ENCODE results near the gene P4HA2. TPM values are rescaled to one million over a fixed set of nuclear protein-coding genes. Genes with fewer than 3 reads are reported as not detected.
A peak's percentile ranks its signal among the peaks of the same experiment; 100 is the strongest.

P4HA2 gene
- total and polyA plus RNA-seq, 9 of the 15 experiments (the other 6 are each of a cell fraction or from before 2014, with no cell fraction given): 9.6 to 50.0 (median 12.7) TPM

DNA sequence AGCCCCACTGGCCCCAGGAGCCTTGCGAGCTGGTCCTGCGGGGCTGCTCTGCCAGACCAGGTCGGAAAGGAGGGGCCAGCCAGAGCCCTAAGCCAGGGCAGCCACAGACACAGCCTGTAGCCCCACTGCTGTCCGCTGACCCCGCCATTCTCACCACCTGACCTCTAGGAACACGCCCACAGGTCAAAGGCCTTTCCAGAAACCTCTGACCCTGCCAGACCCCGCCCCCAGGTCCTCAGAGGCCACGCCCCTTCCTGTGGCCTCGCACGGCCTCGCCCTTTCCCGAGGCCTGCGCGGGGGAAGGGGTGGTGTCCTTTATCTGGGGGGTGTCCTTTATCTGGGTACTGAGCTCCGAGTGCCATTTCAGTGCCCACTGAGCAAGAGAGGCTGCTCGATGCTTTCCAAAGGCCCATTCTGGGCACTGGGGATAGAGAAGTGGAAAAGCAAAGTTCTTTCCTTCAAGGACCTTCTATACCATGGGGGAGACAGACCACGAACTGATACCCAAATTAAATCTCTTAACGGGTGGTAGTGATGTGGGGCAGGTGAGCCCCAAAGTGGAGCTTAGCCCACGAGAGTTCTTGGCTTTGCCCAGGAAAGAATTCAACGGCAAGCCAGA, 46.5 kb downstream of the P4HA2 start (continued):
- TF ChIP-seq FOXM1 (IDR thresholded peaks at IDR 0.05; ENCODE audit: low read depth) (no peak), FOXM1 (CRISPR knock-in tag; IDR thresholded peaks at IDR 0.05; ENCODE audit: low read depth) (no peak), ZNF239 (CRISPR knock-in tag; IDR thresholded peaks at IDR 0.05) (no peak), ZC3H4 (CRISPR knock-in tag; IDR thresholded peaks at IDR 0.05; ENCODE audit: borderline replicate concordance) (no peak), RBFOX2 (IDR thresholded peaks at IDR 0.05; ENCODE audit: low read depth, low read length) (peak; percentile 82), NRF1 (conservative IDR thresholded peaks at IDR 0.05 in 1 of 2, IDR thresholded peaks at IDR 0.05 in 1 of 2) (peak; percentile 85 to 89), CBFA2T3 (IDR thresholded peaks at IDR 0.05) (0 out of 2 replicates have a peak, but pooled peaks have one; percentile 5), CBFB (CRISPR knock-in tag; IDR thresholded peaks at IDR 0.05) (peak; percentile 27; the same call in 1 of the 2 replicates), GABPB2 (CRISPR knock-in tag; conservative IDR thresholded peaks at IDR 0.05) (no peak), NCOA1 (IDR thresholded peaks at IDR 0.05; ENCODE audit: low read depth) (no peak), ZEB2 (IDR thresholded peaks at IDR 0.05) (no peak), MTA2 (IDR thresholded peaks at IDR 0.05; ENCODE audit: low read depth) (peak; percentile 79), ESRRA (IDR thresholded peaks at IDR 0.05; ENCODE audit: borderline replicate concordance, low read depth) (peak; percentile 88), RHOXF2B (CRISPR knock-in tag; conservative IDR thresholded peaks at IDR 0.05) (no peak)
- TF ChIP-seq, protein P1, sequence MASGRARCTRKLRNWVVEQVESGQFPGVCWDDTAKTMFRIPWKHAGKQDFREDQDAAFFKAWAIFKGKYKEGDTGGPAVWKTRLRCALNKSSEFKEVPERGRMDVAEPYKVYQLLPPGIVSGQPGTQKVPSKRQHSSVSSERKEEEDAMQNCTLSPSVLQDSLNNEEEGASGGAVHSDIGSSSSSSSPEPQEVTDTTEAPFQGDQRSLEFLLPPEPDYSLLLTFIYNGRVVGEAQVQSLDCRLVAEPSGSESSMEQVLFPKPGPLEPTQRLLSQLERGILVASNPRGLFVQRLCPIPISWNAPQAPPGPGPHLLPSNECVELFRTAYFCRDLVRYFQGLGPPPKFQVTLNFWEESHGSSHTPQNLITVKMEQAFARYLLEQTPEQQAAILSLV (tag; IDR thresholded peaks at IDR 0.05): no peak
- TF ChIP-seq, protein P2, sequence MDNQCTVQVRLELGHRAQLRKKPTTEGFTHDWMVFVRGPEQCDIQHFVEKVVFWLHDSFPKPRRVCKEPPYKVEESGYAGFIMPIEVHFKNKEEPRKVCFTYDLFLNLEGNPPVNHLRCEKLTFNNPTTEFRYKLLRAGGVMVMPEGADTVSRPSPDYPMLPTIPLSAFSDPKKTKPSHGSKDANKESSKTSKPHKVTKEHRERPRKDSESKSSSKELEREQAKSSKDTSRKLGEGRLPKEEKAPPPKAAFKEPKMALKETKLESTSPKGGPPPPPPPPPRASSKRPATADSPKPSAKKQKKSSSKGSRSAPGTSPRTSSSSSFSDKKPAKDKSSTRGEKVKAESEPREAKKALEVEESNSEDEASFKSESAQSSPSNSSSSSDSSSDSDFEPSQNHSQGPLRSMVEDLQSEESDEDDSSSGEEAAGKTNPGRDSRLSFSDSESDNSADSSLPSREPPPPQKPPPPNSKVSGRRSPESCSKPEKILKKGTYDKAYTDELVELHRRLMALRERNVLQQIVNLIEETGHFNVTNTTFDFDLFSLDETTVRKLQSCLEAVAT (IDR thresholded peaks at IDR 0.05): no peak
- TF ChIP-seq, protein P3, sequence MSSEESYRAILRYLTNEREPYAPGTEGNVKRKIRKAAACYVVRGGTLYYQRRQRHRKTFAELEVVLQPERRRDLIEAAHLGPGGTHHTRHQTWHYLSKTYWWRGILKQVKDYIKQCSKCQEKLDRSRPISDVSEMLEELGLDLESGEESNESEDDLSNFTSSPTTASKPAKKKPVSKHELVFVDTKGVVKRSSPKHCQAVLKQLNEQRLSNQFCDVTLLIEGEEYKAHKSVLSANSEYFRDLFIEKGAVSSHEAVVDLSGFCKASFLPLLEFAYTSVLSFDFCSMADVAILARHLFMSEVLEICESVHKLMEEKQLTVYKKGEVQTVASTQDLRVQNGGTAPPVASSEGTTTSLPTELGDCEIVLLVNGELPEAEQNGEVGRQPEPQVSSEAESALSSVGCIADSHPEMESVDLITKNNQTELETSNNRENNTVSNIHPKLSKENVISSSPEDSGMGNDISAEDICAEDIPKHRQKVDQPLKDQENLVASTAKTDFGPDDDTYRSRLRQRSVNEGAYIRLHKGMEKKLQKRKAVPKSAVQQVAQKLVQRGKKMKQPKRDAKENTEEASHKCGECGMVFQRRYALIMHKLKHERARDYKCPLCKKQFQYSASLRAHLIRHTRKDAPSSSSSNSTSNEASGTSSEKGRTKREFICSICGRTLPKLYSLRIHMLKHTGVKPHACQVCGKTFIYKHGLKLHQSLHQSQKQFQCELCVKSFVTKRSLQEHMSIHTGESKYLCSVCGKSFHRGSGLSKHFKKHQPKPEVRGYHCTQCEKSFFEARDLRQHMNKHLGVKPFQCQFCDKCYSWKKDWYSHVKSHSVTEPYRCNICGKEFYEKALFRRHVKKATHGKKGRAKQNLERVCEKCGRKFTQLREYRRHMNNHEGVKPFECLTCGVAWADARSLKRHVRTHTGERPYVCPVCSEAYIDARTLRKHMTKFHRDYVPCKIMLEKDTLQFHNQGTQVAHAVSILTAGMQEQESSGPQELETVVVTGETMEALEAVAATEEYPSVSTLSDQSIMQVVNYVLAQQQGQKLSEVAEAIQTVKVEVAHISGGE (CRISPR knock-in tag; IDR thresholded peaks at IDR 0.05): 0 out of 6 replicates have a peak, but pooled peaks of 1 of the 3 experiments have one; percentile 21

Measured in K562 (cell line).